CD4-positive, alpha-beta T cell treated with Interleukin-6 at 100 ng/mL for 8 hours (primary cell): Measurements from ENCODE around the gene SDK1.

ENCODE experiments used
- DNase-seq: peaks from one replicate; pipeline ENCODE4 v3.0.0-alpha.2; 2020; ENCODE audit warnings: mixed read lengths, low spot score

Gene SDK1

GRCh38 chr7:3300651-3301448 lies at the start of gene SDK1:
Gene SDK1, plus strand, starts transcription at chr7:3301252. Its CDS starts 335 bp downstream, at chr7:3301587.
- peak; percentile 89 for DNase-seq

DNA sequence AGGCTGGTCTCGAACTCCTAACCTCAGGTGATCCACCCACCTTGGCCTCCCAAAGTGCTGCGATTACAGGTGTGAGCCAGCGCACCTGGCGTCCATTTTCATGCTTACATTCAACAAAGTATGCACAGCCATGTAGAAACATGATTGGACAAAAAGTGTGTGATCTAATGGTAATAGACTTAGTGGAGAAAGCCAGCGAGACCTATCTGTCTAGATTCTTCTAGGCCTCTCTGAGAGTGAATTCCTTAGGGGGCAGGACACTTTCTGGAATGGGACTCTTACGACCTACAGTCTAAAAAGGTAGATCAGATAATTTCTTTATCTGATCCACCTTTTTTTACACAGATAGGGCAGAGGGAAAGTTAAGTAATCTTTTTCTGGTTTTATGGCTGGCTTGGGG lies 46.3 kb upstream of the SDK1 start:
- DNase-seq: no peak

DNA sequence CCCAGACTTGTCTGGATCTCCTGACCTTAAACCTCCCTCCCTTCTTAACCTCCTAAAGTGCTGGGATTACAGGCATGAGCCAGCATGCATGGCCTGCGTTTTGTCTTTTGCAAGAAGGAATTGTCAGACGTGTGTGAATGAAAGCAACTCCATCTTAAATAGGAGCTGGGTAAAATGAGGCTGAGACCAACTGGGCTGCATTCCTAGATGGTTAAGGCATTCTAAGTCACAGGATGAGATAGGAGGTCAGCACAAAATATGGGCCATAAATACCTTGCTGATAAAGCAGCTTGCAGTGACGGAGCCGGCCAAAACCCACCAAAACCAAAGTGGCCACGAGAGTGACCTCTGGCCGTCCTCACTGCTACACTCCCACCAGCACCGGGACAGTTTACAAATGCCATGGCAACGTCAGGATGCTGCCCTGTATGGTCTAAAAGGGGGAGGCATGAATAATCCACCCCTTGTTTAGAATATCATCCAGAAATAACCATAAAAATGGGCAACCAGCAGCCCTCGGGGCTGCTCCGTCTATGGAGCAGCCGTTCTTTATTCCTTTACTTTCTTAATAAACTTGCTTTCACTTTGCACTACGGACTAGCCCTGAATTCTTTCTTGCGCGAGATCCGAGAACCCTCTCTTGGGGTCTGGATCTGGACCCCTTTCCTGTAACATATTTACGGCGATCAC lies 41.2 kb upstream of the SDK1 start:
- no peak for DNase-seq

GRCh38 chr7:3260401-3260715 lies 40.7 kb upstream of the SDK1 start:
- no peak for DNase-seq

GRCh38 chr7:3264693-3265339 lies 36.2 kb upstream of the SDK1 start:
- DNase-seq: no peak

- no peak for DNase-seq
Observed at GRCh38 chr7:3265388-3265787, 35.7 kb upstream of the SDK1 start.

DNA sequence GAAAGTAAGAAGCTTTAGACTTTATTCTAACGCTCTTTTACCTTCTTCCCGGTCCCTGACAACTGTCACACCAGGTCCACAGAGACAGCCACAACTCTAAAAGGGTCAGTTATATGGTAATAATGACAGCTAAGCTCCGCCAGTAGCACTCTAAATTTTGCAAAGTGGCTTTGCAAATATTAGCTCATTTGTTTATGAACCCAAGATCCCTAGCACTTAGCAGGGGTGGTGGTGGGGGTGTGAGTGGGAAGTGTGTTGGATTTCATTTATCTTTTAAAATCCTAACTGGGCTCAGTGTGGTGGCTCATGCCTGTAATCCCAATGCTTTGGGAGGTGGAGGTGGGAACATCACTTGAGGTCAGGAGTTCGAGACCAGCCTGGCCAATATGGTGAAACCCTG lies 34.8 kb upstream of the SDK1 start:
- DNase-seq: no peak

DNA sequence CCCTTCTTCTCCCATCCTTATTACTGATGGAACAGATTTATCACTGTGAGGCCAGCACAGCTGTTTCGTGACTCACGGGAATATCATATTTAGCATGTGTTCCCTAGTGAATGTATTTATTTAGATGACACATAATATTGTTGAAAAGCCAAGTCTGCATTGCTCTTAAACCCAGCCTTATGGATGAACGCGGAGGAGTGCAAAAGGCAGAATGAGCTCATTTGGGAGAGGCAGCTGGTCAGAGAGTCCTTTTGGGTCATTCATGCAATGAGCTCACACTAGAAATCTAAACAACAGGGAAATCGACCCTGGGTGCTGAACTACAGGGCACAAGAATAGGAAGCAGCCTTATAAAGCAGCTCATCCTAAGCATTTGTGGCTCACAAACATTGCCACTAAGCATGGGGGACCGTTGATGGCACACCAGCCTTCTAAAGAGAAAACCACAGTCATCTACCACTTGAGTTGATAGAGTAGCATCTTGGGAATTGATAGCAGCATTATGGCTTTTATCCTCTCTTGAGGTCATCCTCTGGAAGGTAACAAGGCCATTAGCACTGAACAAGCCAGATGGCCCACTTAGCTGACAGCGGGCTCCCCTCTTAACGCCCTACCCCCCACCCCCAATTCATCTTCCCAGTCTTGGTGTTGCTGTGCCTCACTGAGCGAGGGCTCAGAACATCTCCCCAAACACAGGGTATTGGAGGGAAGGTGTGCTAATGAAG lies 32.9 kb upstream of the SDK1 start:
- DNase-seq: no peak

DNA sequence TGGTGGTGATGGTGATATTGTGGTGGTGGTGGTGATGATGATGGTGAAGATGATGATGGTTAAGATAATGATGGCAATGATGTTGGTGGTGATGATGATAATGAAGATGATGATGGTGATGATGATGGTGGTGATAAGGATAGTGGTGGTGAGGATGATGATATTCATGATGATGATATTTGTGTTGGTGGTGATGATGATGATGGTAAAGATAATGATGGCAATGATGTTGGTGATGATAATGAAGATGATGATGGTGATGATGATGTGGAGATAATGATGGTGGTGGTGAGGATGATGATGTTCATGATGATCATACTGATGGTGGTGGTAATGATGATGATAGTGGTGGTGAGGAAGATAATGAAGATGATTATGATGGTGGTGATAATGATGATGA lies 30.7 kb upstream of the SDK1 start:
- DNase-seq: no peak

DNA sequence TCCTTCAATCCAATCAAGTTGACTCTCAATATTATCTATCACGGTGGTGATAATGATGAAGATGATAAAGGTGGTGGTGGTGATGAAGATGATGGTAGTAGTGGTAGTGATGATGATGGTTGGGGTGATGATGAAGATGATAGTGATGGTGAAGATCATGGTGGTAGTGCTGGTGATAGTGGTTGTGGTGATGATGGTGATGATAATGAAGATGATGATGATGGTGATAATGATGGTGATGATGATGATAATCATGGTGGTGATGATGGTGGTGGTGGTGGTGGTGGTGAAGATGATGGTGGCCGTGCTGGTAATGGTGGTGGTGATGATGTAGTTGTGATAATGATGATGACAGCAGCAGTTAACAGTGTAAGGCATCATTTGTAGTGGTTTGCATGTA lies 29.8 kb upstream of the SDK1 start:
- no peak for DNase-seq

DNA sequence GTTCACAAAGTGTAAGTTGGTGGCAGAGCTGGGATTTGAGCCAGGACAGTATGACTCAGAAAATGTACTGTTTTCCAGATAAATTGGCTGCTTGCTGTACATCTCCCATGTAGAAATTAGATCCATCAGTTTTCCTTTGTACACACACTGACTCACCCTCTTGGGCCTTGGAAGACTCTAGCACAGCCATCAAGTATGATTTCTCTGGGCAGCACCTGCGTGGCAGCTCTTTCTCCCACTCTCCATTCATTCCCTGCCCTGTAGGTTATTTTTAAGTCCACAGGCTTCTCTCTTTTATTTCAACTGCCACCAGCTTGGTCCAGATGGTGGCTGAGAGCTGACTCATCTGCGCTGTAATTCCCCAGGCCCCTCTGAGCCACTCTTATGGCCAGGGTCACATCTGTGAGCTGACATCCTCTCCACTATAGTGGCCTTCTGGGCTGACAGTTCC lies 28.3 kb upstream of the SDK1 start:
- DNase-seq: no peak

GRCh38 chr7:3274131-3274530 lies 26.9 kb upstream of the SDK1 start:
- DNase-seq: no peak

GRCh38 chr7:3277604-3278572 lies 23.2 kb upstream of the SDK1 start:
- no peak for DNase-seq

DNA sequence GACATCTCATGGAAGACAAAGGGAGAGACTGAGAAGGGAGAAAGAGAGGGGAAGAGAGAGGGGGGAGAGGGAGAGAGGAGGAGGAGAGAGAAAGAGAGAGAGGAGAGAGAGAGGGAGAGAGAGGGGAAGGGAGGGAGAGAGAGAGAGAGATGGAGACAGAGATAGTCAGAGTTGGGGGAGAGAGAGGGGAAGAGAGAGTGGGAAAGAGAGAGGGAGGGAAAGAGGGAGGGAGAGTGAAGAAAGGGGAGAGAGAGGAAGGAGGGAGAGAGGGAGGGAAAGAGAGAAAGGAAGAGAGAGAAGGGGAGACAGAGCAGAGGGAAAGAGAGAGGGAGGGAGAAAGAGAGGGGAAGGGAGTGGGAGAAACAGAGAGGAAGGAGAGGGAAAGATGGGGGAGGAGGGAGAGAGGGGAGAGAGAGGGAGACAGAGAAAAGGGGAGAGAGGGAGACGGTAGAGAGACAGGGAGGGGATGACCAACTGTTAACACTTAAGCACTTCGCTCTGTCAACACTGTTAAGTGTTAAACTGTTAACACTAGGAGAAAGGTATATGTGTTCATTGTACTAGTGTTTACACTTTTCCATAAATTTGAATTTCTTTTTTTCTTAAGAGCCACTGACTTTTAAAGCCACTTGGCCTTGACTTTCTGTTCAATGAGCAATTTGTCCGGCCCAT lies 21.8 kb upstream of the SDK1 start:
- no peak for DNase-seq

- DNase-seq: no peak
Observed at GRCh38 chr7:3280445-3280844, 20.6 kb upstream of the SDK1 start.

DNA sequence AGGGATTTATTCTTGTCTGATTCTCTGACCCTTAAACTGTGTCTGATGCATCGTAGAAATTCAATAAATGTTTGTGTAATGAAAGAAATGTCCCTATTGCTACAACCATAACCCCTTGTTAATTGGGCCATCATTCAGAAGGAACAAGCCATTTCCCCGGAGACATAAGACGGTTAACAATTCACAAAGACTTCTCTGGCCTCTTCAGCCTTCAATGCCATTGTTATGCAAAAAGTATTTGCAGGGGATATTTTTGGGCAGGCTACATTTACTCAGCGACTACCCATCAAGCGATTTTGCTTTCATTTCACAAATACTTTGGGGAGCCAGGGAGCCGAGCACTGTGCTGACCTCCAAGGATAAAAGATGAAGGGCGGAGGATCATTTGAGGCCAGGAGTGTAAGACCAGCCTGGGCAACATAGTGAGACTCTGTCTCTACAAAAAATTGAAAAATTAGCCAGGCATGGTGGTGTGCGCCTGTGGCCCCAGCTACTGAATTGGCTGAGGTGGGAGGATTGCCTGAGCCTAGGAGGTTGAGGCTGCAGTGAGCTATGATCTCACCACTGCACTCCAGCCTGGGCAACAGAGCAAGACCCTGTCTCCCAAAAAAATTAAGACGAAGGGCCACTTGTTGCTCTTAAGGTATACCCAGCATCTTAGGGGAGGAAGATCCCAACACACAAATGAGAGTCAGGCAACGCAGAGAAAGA lies 20.0 kb upstream of the SDK1 start:
- no peak for DNase-seq

DNA sequence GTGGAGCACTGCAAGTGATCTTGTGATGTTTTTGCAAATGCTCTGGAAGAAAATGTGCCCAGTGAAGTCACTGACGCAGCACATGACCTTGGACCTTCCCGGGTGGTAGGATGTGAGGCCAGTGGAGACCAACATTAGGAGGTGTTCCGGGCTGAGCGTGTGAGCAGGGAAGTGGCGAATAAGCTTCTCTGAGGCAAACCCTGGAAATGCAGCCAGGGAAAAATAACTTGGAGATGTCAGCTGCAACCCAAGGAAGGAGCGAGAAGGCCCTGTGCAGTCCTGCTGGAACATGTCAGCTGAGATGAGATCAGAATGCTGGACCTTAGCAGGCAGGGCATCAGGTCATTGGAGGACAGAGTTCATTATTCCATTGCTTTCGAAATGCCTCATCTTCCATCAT lies 18.6 kb upstream of the SDK1 start:
- DNase-seq: no peak

GRCh38 chr7:3283130-3283704 lies 17.8 kb upstream of the SDK1 start:
- DNase-seq: no peak

DNA sequence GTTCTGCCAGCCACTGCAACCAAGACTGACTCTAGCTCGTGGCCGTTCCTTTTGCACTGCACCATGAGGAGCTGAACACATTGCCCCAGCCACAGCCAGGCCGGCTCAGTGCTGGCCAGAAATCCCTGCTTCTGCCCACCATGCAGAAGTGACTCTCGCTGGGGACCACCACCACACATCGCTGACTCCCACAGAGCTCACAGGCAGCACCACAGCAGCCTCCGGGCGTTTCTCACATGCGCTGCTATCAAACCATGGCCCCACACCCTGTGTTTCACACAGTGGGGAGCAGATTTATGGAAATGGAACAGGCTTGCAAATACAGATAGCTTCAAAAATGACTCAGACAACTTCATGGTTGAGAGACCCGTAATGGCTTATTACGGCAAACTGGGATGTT lies 15.4 kb upstream of the SDK1 start:
- no peak for DNase-seq

- DNase-seq: no peak
Observed at GRCh38 chr7:3289996-3290395, 11.1 kb upstream of the SDK1 start.
